HG03280 (cell line): ENCODE data around the gene RBPJL.

ENCODE experiments used
- ATAC-seq: cut with Tn5 transposase; IDR thresholded peaks from one replicate; pipeline ENCODE4 v1.9.1; 2021; ENCODE audit warnings: mild to moderate bottlenecking, moderate library complexity; ENCODE audit not compliant: unreplicated experiment

RBPJL gene

GRCh38 chr20:45316150-45317080, 9.8 kb downstream of the RBPJL start:
- ATAC-seq, result no peak

GRCh38 chr20:45317826-45318225, 11.2 kb downstream of the RBPJL start:
- no peak for ATAC-seq

- no peak for ATAC-seq
These were observed 11.8 kb downstream of the RBPJL start for GRCh38 chr20:45318386-45318939.

GRCh38 chr20:45318948-45319347, 12.3 kb downstream of the RBPJL start:
- no peak for ATAC-seq

- ATAC-seq, result no peak
These were observed 14.4 kb downstream of the RBPJL start for GRCh38 chr20:45320948-45321595.

- no peak for ATAC-seq
These were observed 16.3 kb downstream of the RBPJL start for GRCh38 chr20:45322952-45323383.

- ATAC-seq, result no peak
These were observed 17.1 kb downstream of the RBPJL start for GRCh38 chr20:45323731-45324130.

GRCh38 chr20:45325371-45325770, 18.7 kb downstream of the RBPJL start:
- ATAC-seq, result no peak

- no peak for ATAC-seq
These were observed 21.8 kb downstream of the RBPJL start for GRCh38 chr20:45328451-45328850.

- no peak for ATAC-seq
These were observed 23.1 kb downstream of the RBPJL start for GRCh38 chr20:45329497-45330319.

GRCh38 chr20:45330476-45330875, 23.8 kb downstream of the RBPJL start:
- ATAC-seq, result no peak

- no peak for ATAC-seq
These were observed 30.1 kb downstream of the RBPJL start for GRCh38 chr20:45336530-45337366.

- no peak for ATAC-seq
These were observed 30.9 kb downstream of the RBPJL start for GRCh38 chr20:45337367-45338120.

GRCh38 chr20:45338121-45339030, 31.7 kb downstream of the RBPJL start:
- no peak for ATAC-seq

- ATAC-seq, result no peak
These were observed 32.4 kb downstream of the RBPJL start for GRCh38 chr20:45339084-45339483.

- ATAC-seq, result no peak
These were observed 33.2 kb downstream of the RBPJL start for GRCh38 chr20:45339799-45340198.

GRCh38 chr20:45340236-45340847, 33.7 kb downstream of the RBPJL start:
- ATAC-seq, result no peak

- ATAC-seq, result no peak
These were observed 34.3 kb downstream of the RBPJL start for GRCh38 chr20:45340951-45341350.
